ENCODE results near the gene ACOX3.

The ACOX3 gene

GRCh38 chr4:8372506-8372905 lies 68.0 kb downstream of the ACOX3 start:
- DNase-seq (ENCODE audit: low spot score): no peak

GRCh38 chr4:8371596-8371995 lies 68.9 kb downstream of the ACOX3 start:
- DNase-seq (ENCODE audit: low spot score): no peak

GRCh38 chr4:8370835-8371595 lies 69.5 kb downstream of the ACOX3 start:
- no peak for DNase-seq (ENCODE audit: low spot score)

- no peak for DNase-seq (ENCODE audit: low spot score)
Measured at GRCh38 chr4:8370106-8370787, 70.3 kb downstream of the ACOX3 start.

- DNase-seq (ENCODE audit: low spot score): no peak
Measured at GRCh38 chr4:8369426-8370105, 71.0 kb downstream of the ACOX3 start.

GRCh38 chr4:8368998-8369397 lies 71.5 kb downstream of the ACOX3 start:
- DNase-seq (ENCODE audit: low spot score): no peak

- DNase-seq (ENCODE audit: low spot score): no peak
Measured at GRCh38 chr4:8368061-8368481, 72.5 kb downstream of the ACOX3 start.

- DNase-seq (ENCODE audit: low spot score): no peak
Measured at GRCh38 chr4:8366601-8367000, 73.9 kb downstream of the ACOX3 start.

- DNase-seq (ENCODE audit: low spot score): no peak
Measured at GRCh38 chr4:8365951-8366350, 74.6 kb downstream of the ACOX3 start.

- DNase-seq (ENCODE audit: low spot score): no peak
Measured at GRCh38 chr4:8365353-8365752, 75.2 kb downstream of the ACOX3 start.

- no peak for DNase-seq (ENCODE audit: low spot score)
Measured at GRCh38 chr4:8364848-8365350, 75.6 kb downstream of the ACOX3 start.

GRCh38 chr4:8364141-8364540 lies 76.4 kb downstream of the ACOX3 start:
- no peak for DNase-seq (ENCODE audit: low spot score)

- no peak for DNase-seq (ENCODE audit: low spot score)
Measured at GRCh38 chr4:8362483-8362882, 78.0 kb downstream of the ACOX3 start.

- no peak for DNase-seq (ENCODE audit: low spot score)
Measured at GRCh38 chr4:8359193-8359592, 81.3 kb downstream of the ACOX3 start.

- no peak for DNase-seq (ENCODE audit: low spot score)
Measured at GRCh38 chr4:8356856-8357255, 83.7 kb downstream of the ACOX3 start.

GRCh38 chr4:8355864-8356565 lies 84.5 kb downstream of the ACOX3 start:
- no peak for DNase-seq (ENCODE audit: low spot score)

- no peak for DNase-seq (ENCODE audit: low spot score)
Measured at GRCh38 chr4:8355306-8355705, 85.2 kb downstream of the ACOX3 start.

GRCh38 chr4:8353912-8354453 lies 86.5 kb downstream of the ACOX3 start:
- no peak for DNase-seq (ENCODE audit: low spot score)

GRCh38 chr4:8353158-8353669 lies 87.3 kb downstream of the ACOX3 start:
- no peak for DNase-seq (ENCODE audit: low spot score)

GRCh38 chr4:8352368-8353157 lies 88.0 kb downstream of the ACOX3 start:
- no peak for DNase-seq (ENCODE audit: low spot score)

- DNase-seq (ENCODE audit: low spot score): no peak
Measured at GRCh38 chr4:8351931-8352367, 88.6 kb downstream of the ACOX3 start.
